Middle frontal gyrus (tissue), 1 donor: ENCODE measurements around the gene C15orf62.

Experiments used
- DNase-seq: peaks from one replicate; pipeline ENCODE4 v3.0.0-alpha.2; 2015; ENCODE audit warnings: low spot score; ENCODE audit errors: extremely low spot score

The C15orf62 gene

GRCh38 chr15:40769274-40770146, at the start of gene C15orf62:
Gene C15orf62, plus strand, starts transcription at chr15:40769980. Its CDS starts 516 bp downstream, at chr15:40770496.
- DNase-seq: no peak

GRCh38 chr15:40721701-40722100, 48.1 kb upstream of the C15orf62 start:
- DNase-seq: no peak

- no peak for DNase-seq
These were observed 47.4 kb upstream of the C15orf62 start for GRCh38 chr15:40722354-40722753.

GRCh38 chr15:40722934-40723333, 46.8 kb upstream of the C15orf62 start:
- no peak for DNase-seq

- no peak for DNase-seq
These were observed 45.9 kb upstream of the C15orf62 start for GRCh38 chr15:40723919-40724318.

GRCh38 chr15:40731034-40731433, 38.7 kb upstream of the C15orf62 start:
- no peak for DNase-seq

- no peak for DNase-seq
These were observed 33.2 kb upstream of the C15orf62 start for GRCh38 chr15:40736575-40736974.

- no peak for DNase-seq
These were observed 32.7 kb upstream of the C15orf62 start for GRCh38 chr15:40737048-40737447.

GRCh38 chr15:40739047-40739446, 30.7 kb upstream of the C15orf62 start:
- DNase-seq: no peak

GRCh38 chr15:40739854-40740253, 29.9 kb upstream of the C15orf62 start:
- no peak for DNase-seq

- DNase-seq: no peak
These were observed 26.3 kb upstream of the C15orf62 start for GRCh38 chr15:40743485-40743901.

- DNase-seq: no peak
These were observed 25.6 kb upstream of the C15orf62 start for GRCh38 chr15:40743921-40744814.

- no peak for DNase-seq
These were observed 25.0 kb upstream of the C15orf62 start for GRCh38 chr15:40744815-40745152.

GRCh38 chr15:40746916-40747418, 22.8 kb upstream of the C15orf62 start:
- DNase-seq: no peak

- DNase-seq: no peak
These were observed 21.8 kb upstream of the C15orf62 start for GRCh38 chr15:40747685-40748631.

GRCh38 chr15:40749151-40749630, 20.6 kb upstream of the C15orf62 start:
- no peak for DNase-seq

GRCh38 chr15:40750885-40751284, 18.9 kb upstream of the C15orf62 start:
- DNase-seq: no peak

GRCh38 chr15:40751745-40752144, 18.0 kb upstream of the C15orf62 start:
- DNase-seq: no peak

- no peak for DNase-seq
These were observed 15.3 kb upstream of the C15orf62 start for GRCh38 chr15:40754574-40754882.

GRCh38 chr15:40754883-40755811, 14.6 kb upstream of the C15orf62 start, which contains the start of gene RMDN3:
Gene RMDN3, minus strand, starts transcription at chr15:40755254. Its CDS starts 471 bp downstream, at chr15:40754783.
- peak; percentile 87 for DNase-seq
